ENCODE measurements around the gene CCBE1.
A peak's percentile ranks its signal among the peaks of the same experiment; 100 is the strongest.

GRCh38 chr18:59631583-59632181 is 65.5 kb downstream of the CCBE1 start:
- TF ChIP-seq CTCF (IDR thresholded peaks at IDR 0.05) (peak in 3 of 6 experiments; percentile 24 to 35 (median 28)), POLR2A (IDR thresholded peaks at IDR 0.05) (no peak)
